Right atrium auricular region (tissue), 2 donors: ENCODE results near the gene ARMC9. TPM values are rescaled to one million over a fixed set of nuclear protein-coding genes. Genes with fewer than 3 reads are reported as not detected.

Experiments
- DNase-seq: peaks from one replicate; pipeline ENCODE4 v3.0.0-alpha.2; 2019; ENCODE audit warnings: low spot score
- H3K27ac ChIP-seq, 2 donors: fragments of 200-600 bp; sonication (generic); 1 replicate in 1 of 2; 2 replicates in 1 of 2; pipeline ENCODE4 v1.5.1; 2016 to 2019
- H3K27me3 ChIP-seq, 2 donors: fragments of 200-600 bp; sonication (generic); one replicate each; pipeline versions ENCODE4 v1.5.1 to v1.6.0; 2017 to 2019
- H3K36me3 ChIP-seq: fragments of 200-600 bp; sonication (generic); one replicate; pipeline ENCODE4 v1.5.1; 2016
- H3K4me1 ChIP-seq, 2 donors: fragments of 200-600 bp; sonication (generic); one replicate each; pipeline versions ENCODE4 v1.5.1 to v1.6.0; 2017 to 2019
- H3K4me3 ChIP-seq, 2 donors: fragments of 200-600 bp; sonication (generic); 1 replicate in 1 of 2; 2 replicates in 1 of 2; pipeline ENCODE4 v1.5.1; 2017 to 2019; ENCODE audit warnings: mild to moderate bottlenecking in 1 of 2, moderate library complexity in 1 of 2
- H3K9me3 ChIP-seq, 2 donors: fragments of 200-600 bp; sonication (generic); one replicate each; pipeline ENCODE4 v1.5.1; 2019
- CTCF ChIP-seq, 2 donors: fragments of 200-600 bp; sonication (generic); IDR thresholded peaks; one replicate each; pipeline ENCODE4 v1.5.1; 2019; ENCODE audit warnings: antibody characterized with exemption in 2 of 2
- total RNA-seq, 2 donors: library from RNA; depleted of rRNA; stranded (reverse); fragments of >200 nt; gene quantifications; one replicate each; pipeline ENCODE4 v1.1.0, GENCODE V29; 2016

Gene ARMC9
- total RNA-seq, 2 donors from 2014 or later = 2.0 to 2.9 TPM

- Histone ChIP-seq H3K27me3 (no peaks in the 10 kb centered on the region), H3K27ac (no peak overlapping the region), H3K36me3 (no peaks in the 10 kb centered on the region), H3K4me3 (no peak overlapping the region), H3K4me1 (no peaks in the 10 kb centered on the region), H3K9me3 (peaks cover 0 to 3% of the 10 kb centered on the region in 2 donors)
- TF ChIP-seq CTCF (IDR thresholded peaks at IDR 0.05) = no peak
- DNase-seq = no peak
These were observed 181.1 kb downstream of the ARMC9 start for GRCh38 chr2:231379266-231380215.

- no peak for DNase-seq
- Histone ChIP-seq H3K36me3 (no peaks in the 10 kb centered on the region), H3K9me3 (peaks cover 0 to 10% of the 10 kb centered on the region in 2 donors), H3K4me1 (no peaks in the 10 kb centered on the region), H3K27me3 (no peaks in the 10 kb centered on the region), H3K4me3 (no peak overlapping the region), H3K27ac (no peak overlapping the region)
- TF ChIP-seq CTCF (IDR thresholded peaks at IDR 0.05) = no peak
These were observed 181.9 kb downstream of the ARMC9 start for GRCh38 chr2:231380307-231380706.

- no peak for TF ChIP-seq CTCF (IDR thresholded peaks at IDR 0.05)
- no peak for DNase-seq
- H3K4me1 ChIP-seq = no peaks in the 10 kb centered on the region
These were observed 182.8 kb downstream of the ARMC9 start for GRCh38 chr2:231380991-231381847.

GRCh38 chr2:231382116-231382515 is 183.7 kb downstream of the ARMC9 start:
- Histone ChIP-seq H3K4me3 (no peak overlapping the region), H3K9me3 (peaks cover 0 to 12% of the 10 kb centered on the region in 2 donors), H3K27ac (no peak overlapping the region), H3K36me3 (no peaks in the 10 kb centered on the region), H3K4me1 (no peaks in the 10 kb centered on the region), H3K27me3 (no peaks in the 10 kb centered on the region)
- TF ChIP-seq CTCF (IDR thresholded peaks at IDR 0.05) = no peak
- no peak for DNase-seq

More at GRCh38 chr2:231380991-231381847, 182.8 kb downstream of the ARMC9 start:
- Histone ChIP-seq H3K4me3 (no peak overlapping the region), H3K27me3 (no peaks in the 10 kb centered on the region), H3K27ac (no peak overlapping the region), H3K9me3 (peaks cover 0 to 12% of the 10 kb centered on the region in 2 donors), H3K36me3 (no peaks in the 10 kb centered on the region)

- H3K36me3 ChIP-seq = no peaks in the 10 kb centered on the region
- H3K27me3 ChIP-seq = no peaks in the 10 kb centered on the region
- no peak for TF ChIP-seq CTCF (IDR thresholded peaks at IDR 0.05)
- peaks cover 0 to 7% of the 10 kb centered on the region in 2 donors for H3K4me1 ChIP-seq
- no peak for DNase-seq
- H3K4me3 ChIP-seq = no peak overlapping the region
- H3K27ac ChIP-seq = no peak overlapping the region
- peaks cover 0 to 12% of the 10 kb centered on the region in 2 donors for H3K9me3 ChIP-seq
These were observed 185.1 kb downstream of the ARMC9 start for GRCh38 chr2:231383416-231384108.
